Activated CD8-positive, alpha-beta memory T cell treated with anti-CD3 and anti-CD28 coated beads, Interleukin-2, amount 50 U/mL, for 24 hours (primary cell): Measurements from ENCODE around the gene HBS1L.

Experiments used
- DNase-seq: peaks from one replicate; pipeline ENCODE4 v3.0.0-alpha.2; 2020; ENCODE audit errors: extremely low read depth

HBS1L gene

DNA sequence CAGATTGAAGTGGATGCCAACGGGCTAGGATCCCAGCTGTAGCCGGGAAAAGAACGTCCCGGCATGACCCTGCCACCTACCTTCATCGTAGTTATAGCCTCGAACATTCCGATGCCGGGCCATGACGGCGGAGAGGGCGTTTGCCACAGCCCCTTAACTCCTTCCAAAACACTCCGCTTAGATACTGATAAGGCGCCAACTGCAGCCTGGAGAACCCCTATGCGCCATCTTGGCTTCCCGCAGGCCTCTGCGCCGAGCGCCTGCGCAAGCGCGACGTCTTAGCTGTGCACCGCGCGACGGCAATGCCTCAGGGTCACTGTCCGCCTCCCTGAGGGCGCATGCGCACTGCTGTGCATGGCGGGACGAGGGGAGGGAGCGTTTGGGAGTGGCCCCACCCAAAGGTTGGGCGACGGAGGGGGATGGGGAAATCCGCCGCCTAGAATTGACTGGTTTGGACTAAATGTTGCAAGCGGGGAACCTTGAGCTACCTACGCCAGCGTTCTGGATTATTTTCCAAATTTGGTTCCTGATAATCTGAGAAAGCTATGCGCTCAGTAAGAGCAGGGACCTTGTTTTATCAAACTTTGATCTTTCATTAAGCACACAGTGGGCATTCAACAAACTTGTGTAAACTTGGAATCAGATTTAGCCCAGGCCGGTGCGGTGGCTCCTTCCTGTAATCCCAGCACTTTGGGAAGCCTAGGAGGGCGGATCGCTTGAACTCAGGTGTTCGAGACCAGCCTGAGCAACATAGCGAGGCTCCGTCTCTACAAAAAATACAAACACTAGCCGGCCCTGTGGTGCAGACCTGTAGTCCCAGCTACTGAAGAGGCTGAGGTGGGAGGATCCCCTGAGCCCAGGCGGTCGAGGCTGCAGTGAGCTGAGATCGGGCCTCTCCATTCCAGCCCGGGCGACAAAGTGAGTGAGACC lies at the start of gene HBS1L:
Gene HBS1L, minus strand, starts transcription at position 254 of the 930 bp plus-strand sequence. Its CDS starts 131 bp downstream, at position 123.
- peak; percentile 94 for DNase-seq

- no peak for DNase-seq
Observed at GRCh38 chr6:135104199-135104598, 49.6 kb upstream of the HBS1L start.

DNA sequence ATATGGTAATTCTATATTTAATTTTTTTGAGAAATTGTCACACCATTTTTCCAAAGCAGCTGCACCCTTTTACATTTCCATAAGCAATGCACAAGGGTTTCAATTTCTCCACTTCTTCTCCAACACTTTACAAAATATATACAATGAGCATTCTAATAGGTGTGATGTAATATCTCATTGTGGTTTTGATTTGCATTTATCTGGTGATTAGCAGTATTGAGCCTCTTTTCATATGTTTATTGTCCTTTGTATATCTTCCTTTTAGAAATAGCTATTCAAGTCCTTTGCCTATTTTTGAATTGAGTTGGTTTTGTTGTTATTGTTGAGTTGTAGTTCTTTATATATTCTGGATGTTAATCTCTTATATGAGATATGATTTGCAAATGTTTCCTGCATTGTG lies 47.6 kb upstream of the HBS1L start:
- no peak for DNase-seq

- DNase-seq = no peak
Observed at GRCh38 chr6:135097172-135097571, 42.5 kb upstream of the HBS1L start.

GRCh38 chr6:135096403-135097130 lies 41.9 kb upstream of the HBS1L start:
- no peak for DNase-seq

DNA sequence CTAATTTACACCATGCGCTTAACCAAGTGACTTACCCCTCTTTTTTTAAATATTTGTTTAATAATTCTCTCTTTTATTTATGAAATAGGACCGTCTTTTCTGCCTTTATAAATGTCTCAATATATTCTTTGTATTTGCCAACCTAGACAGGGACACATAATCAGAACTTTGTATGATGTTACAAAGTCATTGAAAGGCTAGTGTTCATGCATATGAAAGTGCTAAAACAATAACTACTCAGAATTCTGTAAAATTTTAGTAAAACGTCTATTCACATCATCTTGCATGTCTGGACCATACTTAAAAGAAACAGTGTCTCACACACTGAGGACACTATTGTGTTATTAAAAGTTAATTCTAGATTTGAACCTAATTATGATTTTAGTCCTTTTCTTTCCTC lies 41.1 kb upstream of the HBS1L start:
- no peak for DNase-seq

GRCh38 chr6:135094403-135094821 lies 39.8 kb upstream of the HBS1L start:
- DNase-seq = no peak

DNA sequence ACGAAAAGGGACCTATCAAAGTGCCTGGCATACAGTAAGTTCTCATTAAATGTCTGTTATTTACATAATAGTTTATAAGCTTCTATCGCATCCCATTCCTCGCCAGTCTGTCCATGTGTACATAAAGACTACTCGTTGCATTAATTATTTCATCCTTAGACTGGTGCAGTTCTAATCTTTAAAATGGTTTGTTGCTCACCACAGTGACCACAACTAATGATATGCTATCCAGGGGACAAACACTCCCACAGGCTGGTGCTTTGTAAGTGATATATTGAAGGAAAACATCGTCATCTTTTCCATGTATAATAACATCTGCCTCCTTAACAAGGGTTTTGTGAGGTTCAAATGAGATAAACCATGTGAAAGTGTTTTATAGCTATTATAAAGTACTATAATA lies 39.0 kb upstream of the HBS1L start:
- DNase-seq = no peak

- no peak for DNase-seq
Observed at GRCh38 chr6:135092724-135093123, 38.1 kb upstream of the HBS1L start.

DNA sequence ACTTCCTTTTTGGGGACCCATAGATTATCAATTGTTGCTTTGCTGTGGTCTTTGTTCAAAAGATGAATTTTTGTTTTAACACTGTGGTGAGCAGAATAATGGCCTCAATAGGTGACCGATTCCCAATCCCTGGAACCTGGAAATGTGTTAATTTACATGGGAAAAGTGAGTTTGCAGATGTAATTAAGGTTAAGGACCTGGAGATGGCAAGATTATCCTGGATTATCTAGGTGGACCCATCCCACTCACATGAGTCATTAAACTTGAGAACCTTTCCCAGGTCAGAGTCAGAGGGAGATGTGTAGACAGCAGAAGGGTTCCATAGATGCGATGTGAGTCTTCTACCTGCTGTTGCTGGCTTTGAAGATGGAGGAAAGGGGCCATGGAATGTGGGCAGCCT lies 36.2 kb upstream of the HBS1L start:
- no peak for DNase-seq

- no peak for DNase-seq
Observed at GRCh38 chr6:135089901-135090300, 35.3 kb upstream of the HBS1L start.

- DNase-seq = no peak
Observed at GRCh38 chr6:135088818-135089809, 34.5 kb upstream of the HBS1L start.

- no peak for DNase-seq
Observed at GRCh38 chr6:135088281-135088680, 33.7 kb upstream of the HBS1L start.

DNA sequence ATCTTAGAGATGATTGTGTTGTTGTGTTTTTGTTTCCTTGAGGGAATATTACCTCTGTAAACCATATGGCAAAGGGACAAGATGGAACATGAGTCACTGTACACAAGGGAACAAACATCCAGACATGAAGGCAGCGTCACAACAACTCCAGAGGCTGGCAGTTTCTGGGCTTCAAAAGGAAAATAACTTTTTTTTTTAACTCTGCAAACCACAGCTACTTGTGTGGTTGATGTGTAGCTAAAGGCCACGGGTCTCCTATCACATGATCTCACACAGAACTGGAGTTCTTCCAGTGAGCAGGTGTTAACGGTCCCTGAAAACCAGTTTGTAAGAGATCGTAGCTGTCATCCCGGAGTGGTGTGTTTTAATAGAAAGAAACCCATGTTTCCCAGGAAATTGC lies 33.2 kb upstream of the HBS1L start:
- DNase-seq = no peak

- no peak for DNase-seq
Observed at GRCh38 chr6:135087403-135087802, 32.8 kb upstream of the HBS1L start.

- DNase-seq = no peak
Observed at GRCh38 chr6:135086414-135086764, 31.8 kb upstream of the HBS1L start.

DNA sequence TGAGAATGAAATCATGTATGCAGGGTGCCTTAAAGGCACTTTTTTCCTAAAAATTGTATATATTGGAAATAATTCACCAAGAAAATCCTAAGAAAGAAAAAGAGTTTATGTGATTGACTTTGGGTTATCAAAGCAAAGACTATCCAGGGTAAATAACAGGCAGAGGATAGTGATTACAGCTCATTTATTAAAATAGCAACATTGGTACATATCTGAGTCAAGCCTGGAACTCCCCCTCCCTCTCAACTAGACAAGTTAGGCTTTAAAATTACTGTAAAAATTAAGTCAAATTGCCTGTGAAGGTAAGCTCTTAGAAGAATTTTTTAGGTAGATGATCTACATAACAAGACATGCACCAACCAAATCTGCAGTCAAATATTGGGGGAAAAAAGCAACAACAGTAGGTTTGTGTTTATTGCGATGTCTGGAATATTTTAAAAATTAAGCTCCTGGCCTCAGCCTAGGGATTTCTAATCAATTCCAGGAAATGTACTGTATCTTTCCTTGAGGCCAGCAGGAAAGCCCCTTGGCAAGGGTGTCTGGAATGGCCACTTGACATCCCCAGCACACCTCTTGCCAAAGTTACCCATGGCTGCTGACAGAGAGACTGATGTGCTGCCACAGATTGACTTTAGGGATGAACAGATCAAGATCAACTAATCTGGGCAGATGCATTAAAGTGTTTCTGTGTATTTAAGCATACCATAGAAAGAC lies 31.2 kb upstream of the HBS1L start:
- no peak for DNase-seq

- no peak for DNase-seq
Observed at GRCh38 chr6:135084916-135085269, 30.3 kb upstream of the HBS1L start.

GRCh38 chr6:135084001-135084915 lies 29.6 kb upstream of the HBS1L start:
- DNase-seq = no peak

- no peak for DNase-seq
Observed at GRCh38 chr6:135081966-135082365, 27.3 kb upstream of the HBS1L start.
